SU-DHL-6 (cell line): ENCODE measurements around the gene UNC5A.

Experiments
- CTCF ChIP-seq: fragments of 200-600 bp; sonication (generic); IDR thresholded peaks from one replicate; pipeline ENCODE4 v1.5.1; 2017; ENCODE audit warnings: antibody characterized with exemption, mild to moderate bottlenecking, low read length, moderate library complexity; ENCODE audit not compliant: insufficient read depth, poor library complexity, severe bottlenecking
- EZH2phosphoT487 ChIP-seq: fragments of 200-600 bp; sonication (generic), shearing (Covaris generic); conservative IDR thresholded peaks from 2 replicates; pipeline ENCODE4 v1.6.1; 2018; ENCODE audit warnings: mild to moderate bottlenecking, antibody characterized with exemption, low read length, moderate library complexity, mixed read lengths

- TF ChIP-seq CTCF, result no peak
- TF ChIP-seq EZH2phosphoT487, result no peak
Observed at GRCh38 chr5:176851871-176852658, 41.7 kb downstream of the UNC5A start.
